ENCODE measurements around the gene PLD1.

Gene PLD1

GRCh38 chr3:171825222-171825828 lies 15.0 kb upstream of the PLD1 start:
- H3K9me3 ChIP-seq (ENCODE audit: control insufficient read depth, insufficient read depth, low read length), result no peaks in the 10 kb centered on the region
- no peak overlapping the region for H3K4me2 ChIP-seq (ENCODE audit: low read length)
- H3K79me2 ChIP-seq (ENCODE audit: control insufficient read depth, low read length), result no peaks in the 10 kb centered on the region
- no peak overlapping the region for H3K4me3 ChIP-seq (ENCODE audit: low read length)
- no peak overlapping the region for H3K27ac ChIP-seq (ENCODE audit: low read depth, low read length)
- TF ChIP-seq, protein P1, sequence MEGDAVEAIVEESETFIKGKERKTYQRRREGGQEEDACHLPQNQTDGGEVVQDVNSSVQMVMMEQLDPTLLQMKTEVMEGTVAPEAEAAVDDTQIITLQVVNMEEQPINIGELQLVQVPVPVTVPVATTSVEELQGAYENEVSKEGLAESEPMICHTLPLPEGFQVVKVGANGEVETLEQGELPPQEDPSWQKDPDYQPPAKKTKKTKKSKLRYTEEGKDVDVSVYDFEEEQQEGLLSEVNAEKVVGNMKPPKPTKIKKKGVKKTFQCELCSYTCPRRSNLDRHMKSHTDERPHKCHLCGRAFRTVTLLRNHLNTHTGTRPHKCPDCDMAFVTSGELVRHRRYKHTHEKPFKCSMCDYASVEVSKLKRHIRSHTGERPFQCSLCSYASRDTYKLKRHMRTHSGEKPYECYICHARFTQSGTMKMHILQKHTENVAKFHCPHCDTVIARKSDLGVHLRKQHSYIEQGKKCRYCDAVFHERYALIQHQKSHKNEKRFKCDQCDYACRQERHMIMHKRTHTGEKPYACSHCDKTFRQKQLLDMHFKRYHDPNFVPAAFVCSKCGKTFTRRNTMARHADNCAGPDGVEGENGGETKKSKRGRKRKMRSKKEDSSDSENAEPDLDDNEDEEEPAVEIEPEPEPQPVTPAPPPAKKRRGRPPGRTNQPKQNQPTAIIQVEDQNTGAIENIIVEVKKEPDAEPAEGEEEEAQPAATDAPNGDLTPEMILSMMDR (IDR thresholded peaks at IDR 0.05; ENCODE audit: low read depth, low read length, poor library complexity, severe bottlenecking), result no peak
- no peak for TF ChIP-seq EZH2phosphoT487 (IDR thresholded peaks at IDR 0.05; ENCODE audit: borderline replicate concordance, low read length)
- no peaks in the 10 kb centered on the region for H3K36me3 ChIP-seq (ENCODE audit: control insufficient read depth, low read length)
- H3K9me2 ChIP-seq (replicated peaks; ENCODE audit: control insufficient read depth, low read length), result no peaks in the 10 kb centered on the region
- no peaks in the 10 kb centered on the region for H3K4me1 ChIP-seq (ENCODE audit: control insufficient read depth, low read length)
- no peaks in the 10 kb centered on the region for H3K27me3 ChIP-seq (ENCODE audit: control insufficient read depth, low read length)
- no peaks in the 10 kb centered on the region for H3F3A ChIP-seq (ENCODE audit: control insufficient read depth, insufficient read depth)
- H4K20me1 ChIP-seq (ENCODE audit: control insufficient read depth, insufficient read depth, low read depth, low read length), result no peaks in the 10 kb centered on the region

DNA sequence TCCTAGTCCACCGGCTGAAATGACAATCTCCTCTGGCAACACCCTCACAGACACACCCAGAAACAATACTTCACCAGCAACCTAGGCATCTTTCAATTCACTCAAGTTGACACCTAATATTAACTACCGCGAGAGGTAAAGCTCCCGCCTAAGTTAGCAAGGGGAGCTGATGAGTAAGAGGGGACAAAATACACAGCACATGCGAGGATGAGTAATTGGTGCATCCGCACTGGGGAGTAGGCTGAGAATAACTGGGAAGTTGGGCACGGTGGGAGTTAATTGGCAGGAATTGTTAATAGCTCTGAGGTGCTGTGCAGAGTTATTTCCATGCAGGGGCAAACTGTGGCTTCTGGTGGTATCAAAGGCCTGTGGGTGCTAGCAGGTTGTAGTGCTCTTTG lies 14.5 kb upstream of the PLD1 start:
- no peak overlapping the region for H3K4me3 ChIP-seq (ENCODE audit: low read length)
- no peaks in the 10 kb centered on the region for H4K20me1 ChIP-seq (ENCODE audit: control insufficient read depth, insufficient read depth, low read depth, low read length)
- H3K27me3 ChIP-seq (ENCODE audit: control insufficient read depth, low read length), result no peaks in the 10 kb centered on the region
- no peak overlapping the region for H3K27ac ChIP-seq (ENCODE audit: low read depth, low read length)
- TF ChIP-seq, protein P1 (IDR thresholded peaks at IDR 0.05; ENCODE audit: low read depth, low read length, poor library complexity, severe bottlenecking), result no peak
- TF ChIP-seq EZH2phosphoT487 (IDR thresholded peaks at IDR 0.05; ENCODE audit: borderline replicate concordance, low read length), result no peak
- H3F3A ChIP-seq (ENCODE audit: control insufficient read depth, insufficient read depth), result no peaks in the 10 kb centered on the region
- no peaks in the 10 kb centered on the region for H3K79me2 ChIP-seq (ENCODE audit: control insufficient read depth, low read length)
- H3K9me2 ChIP-seq (replicated peaks; ENCODE audit: control insufficient read depth, low read length), result no peaks in the 10 kb centered on the region
- no peaks in the 10 kb centered on the region for H3K36me3 ChIP-seq (ENCODE audit: control insufficient read depth, low read length)
- no peaks in the 10 kb centered on the region for H3K9me3 ChIP-seq (ENCODE audit: control insufficient read depth, insufficient read depth, low read length)
- H3K4me2 ChIP-seq (ENCODE audit: low read length), result no peak overlapping the region
- H3K4me1 ChIP-seq (ENCODE audit: control insufficient read depth, low read length), result no peaks in the 10 kb centered on the region

DNA sequence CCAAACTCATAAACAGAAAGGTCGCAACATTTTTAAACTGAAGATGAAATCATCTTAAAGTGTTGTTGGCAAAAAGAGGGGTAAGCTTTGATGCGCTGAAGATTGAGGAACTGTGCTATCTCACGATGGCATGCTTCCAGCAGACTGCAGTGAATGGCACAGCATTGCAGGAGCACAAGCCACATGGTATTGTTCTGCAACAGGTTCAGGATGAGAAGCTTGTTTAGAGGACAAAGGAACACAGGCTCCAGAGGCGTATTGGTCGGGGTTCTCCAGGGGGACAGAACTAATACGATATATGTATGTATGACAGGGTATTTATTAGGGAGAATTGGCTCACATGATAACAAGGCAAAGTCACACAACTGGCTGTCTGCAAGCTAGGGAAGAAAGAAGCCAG lies 13.8 kb upstream of the PLD1 start:
- Histone ChIP-seq H3K27me3 (ENCODE audit: control insufficient read depth, low read length) (no peaks in the 10 kb centered on the region), H3K36me3 (ENCODE audit: control insufficient read depth, low read length) (no peaks in the 10 kb centered on the region), H3K79me2 (ENCODE audit: control insufficient read depth, low read length) (no peaks in the 10 kb centered on the region), H3K4me2 (ENCODE audit: low read length) (no peak overlapping the region), H3K9me3 (ENCODE audit: control insufficient read depth, insufficient read depth, low read length) (no peaks in the 10 kb centered on the region), H4K20me1 (ENCODE audit: control insufficient read depth, insufficient read depth, low read depth, low read length) (no peaks in the 10 kb centered on the region), H3K4me3 (ENCODE audit: low read length) (no peak overlapping the region), H3K9me2 (replicated peaks; ENCODE audit: control insufficient read depth, low read length) (no peaks in the 10 kb centered on the region), H3K4me1 (ENCODE audit: control insufficient read depth, low read length) (no peaks in the 10 kb centered on the region), H3K27ac (ENCODE audit: low read depth, low read length) (no peak overlapping the region), H3F3A (ENCODE audit: control insufficient read depth, insufficient read depth) (no peaks in the 10 kb centered on the region)
- TF ChIP-seq, protein P1 (IDR thresholded peaks at IDR 0.05; ENCODE audit: low read depth, low read length, poor library complexity, severe bottlenecking), result no peak
- no peak for TF ChIP-seq EZH2phosphoT487 (IDR thresholded peaks at IDR 0.05; ENCODE audit: borderline replicate concordance, low read length)
